Activated CD8-positive, alpha-beta memory T cell treated with anti-CD3 and anti-CD28 coated beads for 36 hours (primary cell): ENCODE results near the gene TFB2M. TPM values are rescaled to one million over a fixed set of nuclear protein-coding genes. Genes with fewer than 3 reads are reported as not detected.
"Not testable (repeated sequence)": the region's sequence is repeated elsewhere in the genome, so short reads cannot be mapped to it uniquely, and the experiment has no call there.

ENCODE experiments used
- CTCF ChIA-PET: fragments of 350-600 bp; sonication (Branson Sonifier 250); formaldehyde crosslinking; loops from one replicate; lab custom pipeline; 2021; ENCODE audit warnings: antibody characterized with exemption; lab: Charles Lee
- POLR2A ChIA-PET: fragments of 350-600 bp; sonication (Branson Sonifier 250); formaldehyde crosslinking; loops from one replicate; lab custom pipeline; 2021; ENCODE audit warnings: antibody characterized with exemption; lab: Charles Lee
- total RNA-seq, 2 experiments: library from RNA; stranded (reverse); gene quantifications; one replicate each; pipeline ENCODE4 v1.2.3, GENCODE V29; 2021

TFB2M gene
- total RNA-seq, 2 experiments from 2014 or later, result 32.3 to 32.6 TPM

- CTCF ChIA-PET, result no interaction called here
- POLR2A ChIA-PET, result no interaction called here
Measured at GRCh38 chr1:246587032-246587431, 21.0 kb upstream of the TFB2M start.

GRCh38 chr1:246583448-246584185 lies 17.6 kb upstream of the TFB2M start:
- ChIA-PET POLR2A (no interaction called here), CTCF (no interaction called here)

GRCh38 chr1:246583056-246583440 lies 17.0 kb upstream of the TFB2M start:
- ChIA-PET CTCF (no interaction called here), POLR2A (no interaction called here)

GRCh38 chr1:246582301-246583055 lies 16.4 kb upstream of the TFB2M start:
- CTCF ChIA-PET, result no interaction called here
- POLR2A ChIA-PET, result no interaction called here

- POLR2A ChIA-PET, result no interaction called here
- CTCF ChIA-PET, result no interaction called here
Measured at GRCh38 chr1:246580497-246581370, 14.7 kb upstream of the TFB2M start.

GRCh38 chr1:246579818-246580217 lies 13.8 kb upstream of the TFB2M start:
- ChIA-PET POLR2A (no interaction called here), CTCF (no interaction called here)

- POLR2A ChIA-PET, result no interaction called here
Measured at GRCh38 chr1:246577720-246578106, 11.7 kb upstream of the TFB2M start.

GRCh38 chr1:246577082-246577719 lies 11.1 kb upstream of the TFB2M start:
- CTCF ChIA-PET, result no interaction called here
- POLR2A ChIA-PET, result no interaction called here

More at GRCh38 chr1:246577720-246578106, 11.7 kb upstream of the TFB2M start:
- CTCF ChIA-PET, result interaction anchor here (0.7 to 1.0 kb wide), 2 partner anchors 10 to 797 kb away, joined by 3 read pairs; no protein-coding TSS in a partner anchor

- POLR2A ChIA-PET, result no interaction called here
- CTCF ChIA-PET, result no interaction called here
Measured at GRCh38 chr1:246576709-246577032, 10.6 kb upstream of the TFB2M start.

- POLR2A ChIA-PET, result no interaction called here
- CTCF ChIA-PET, result interaction anchor here (0.9 kb wide), 1 partner anchor 35 kb away, joined by 4 read pairs; no protein-coding TSS in a partner anchor
Measured at GRCh38 chr1:246573491-246573890, 7.4 kb upstream of the TFB2M start.

- CTCF ChIA-PET, result no interaction called here
- POLR2A ChIA-PET, result no interaction called here
Measured at GRCh38 chr1:246572785-246573184, 6.7 kb upstream of the TFB2M start.

- POLR2A ChIA-PET, result no interaction called here
Measured at GRCh38 chr1:246571953-246572352, 5.9 kb upstream of the TFB2M start.

GRCh38 chr1:246571309-246571708 lies 5.2 kb upstream of the TFB2M start:
- CTCF ChIA-PET, result not testable (repeated sequence)

More at GRCh38 chr1:246571953-246572352, 5.9 kb upstream of the TFB2M start:
- CTCF ChIA-PET, result no interaction called here

GRCh38 chr1:246569248-246570238 lies 3.5 kb upstream of the TFB2M start:
- ChIA-PET CTCF (no interaction called here), POLR2A (no interaction called here)

More at GRCh38 chr1:246571309-246571708, 5.2 kb upstream of the TFB2M start:
- POLR2A ChIA-PET, result not testable (repeated sequence)

GRCh38 chr1:246567646-246568235 lies 1.7 kb upstream of the TFB2M start:
- POLR2A ChIA-PET, result interaction anchor here (0.6 to 1.5 kb wide), 3 partner anchors 61 to 157 kb away, joined by 3 to 5 read pairs (median 4); partner anchors contain the start of genes SCCPDH and SMYD3
- CTCF ChIA-PET, result interaction anchor here (0.8 to 0.9 kb wide), 2 partner anchors 10 to 17 kb away, joined by 3 read pairs; no protein-coding TSS in a partner anchor

GRCh38 chr1:246566813-246567645 lies 968 bp upstream of the TFB2M start:
- ChIA-PET POLR2A (interaction anchor here (0.6 to 1.5 kb wide), 4 partner anchors 35 to 157 kb away, joined by 3 to 5 read pairs (median 4); partner anchors contain the start of genes SCCPDH and SMYD3), CTCF (interaction anchor here (0.8 to 1.2 kb wide), 3 partner anchors 11 to 60 kb away, joined by 3 read pairs; partner anchors contain the start of gene SMYD3)
